Activated CD8-positive, alpha-beta T cell treated with anti-CD3 and anti-CD28 coated beads for 36 hours (primary cell): Measurements from ENCODE around the gene GLIPR2. TPM values are rescaled to one million over a fixed set of nuclear protein-coding genes. Genes with fewer than 3 reads are reported as not detected.

ENCODE experiments used
- ATAC-seq: fragments of 200-7000 bp; cut with Tn5 transposase; one replicate; pipeline ENCODE4 v1.10.0; 2021; ENCODE audit warnings: mild to moderate bottlenecking, moderate library complexity
- CTCF ChIA-PET: fragments of 350-600 bp; sonication (Branson Sonifier 250); formaldehyde crosslinking; loops from one replicate; lab custom pipeline; 2021; ENCODE audit warnings: antibody characterized with exemption; lab: Charles Lee
- POLR2A ChIA-PET: fragments of 350-600 bp; sonication (Branson Sonifier 250); formaldehyde crosslinking; loops from one replicate; lab custom pipeline; 2021; ENCODE audit warnings: antibody characterized with exemption; lab: Charles Lee
- DNase-seq: peaks from one replicate; pipeline ENCODE4 v3.0.0-alpha.2; 2020
- H3K27ac Mint-ChIP-seq: one replicate; pipeline ENCODE4 v1.8.0; 2021; ENCODE audit warnings: mild to moderate bottlenecking, mixed read lengths
- H3K27me3 Mint-ChIP-seq: one replicate; pipeline ENCODE4 v1.8.0; 2021; ENCODE audit warnings: mixed read lengths
- H3K36me3 Mint-ChIP-seq: one replicate; pipeline ENCODE4 v1.8.0; 2021; ENCODE audit warnings: low read depth, mixed read lengths
- H3K4me1 Mint-ChIP-seq: one replicate; pipeline ENCODE4 v1.8.0; 2021; ENCODE audit warnings: low read depth, mixed read lengths
- H3K4me3 Mint-ChIP-seq: one replicate; pipeline ENCODE4 v1.8.0; 2021; ENCODE audit warnings: mild to moderate bottlenecking, moderate library complexity, mixed read lengths
- H3K9me3 Mint-ChIP-seq: one replicate; pipeline ENCODE4 v1.8.0; 2021; ENCODE audit warnings: mixed read lengths
- intact Hi-C: fragments of 100-400 bp; cut with micrococcal nuclease; formaldehyde crosslinking; loops from one replicate; pipeline ENCODE4 v1.10.0; 2022
- total RNA-seq, 2 experiments: library from RNA; stranded (reverse); gene quantifications; one replicate each; pipeline ENCODE4 v1.2.3, GENCODE V29; 2021
- TF ChIP-seq, protein P1 (sequence below): fragments of 200-600 bp; IDR thresholded peaks from one replicate; pipeline ENCODE4 v1.8.0; 2022; ENCODE audit warnings: antibody characterized with exemption, mild to moderate bottlenecking

The GLIPR2 gene
- total RNA-seq, 2 experiments from 2014 or later: 12.2 to 13.6 TPM

DNA sequence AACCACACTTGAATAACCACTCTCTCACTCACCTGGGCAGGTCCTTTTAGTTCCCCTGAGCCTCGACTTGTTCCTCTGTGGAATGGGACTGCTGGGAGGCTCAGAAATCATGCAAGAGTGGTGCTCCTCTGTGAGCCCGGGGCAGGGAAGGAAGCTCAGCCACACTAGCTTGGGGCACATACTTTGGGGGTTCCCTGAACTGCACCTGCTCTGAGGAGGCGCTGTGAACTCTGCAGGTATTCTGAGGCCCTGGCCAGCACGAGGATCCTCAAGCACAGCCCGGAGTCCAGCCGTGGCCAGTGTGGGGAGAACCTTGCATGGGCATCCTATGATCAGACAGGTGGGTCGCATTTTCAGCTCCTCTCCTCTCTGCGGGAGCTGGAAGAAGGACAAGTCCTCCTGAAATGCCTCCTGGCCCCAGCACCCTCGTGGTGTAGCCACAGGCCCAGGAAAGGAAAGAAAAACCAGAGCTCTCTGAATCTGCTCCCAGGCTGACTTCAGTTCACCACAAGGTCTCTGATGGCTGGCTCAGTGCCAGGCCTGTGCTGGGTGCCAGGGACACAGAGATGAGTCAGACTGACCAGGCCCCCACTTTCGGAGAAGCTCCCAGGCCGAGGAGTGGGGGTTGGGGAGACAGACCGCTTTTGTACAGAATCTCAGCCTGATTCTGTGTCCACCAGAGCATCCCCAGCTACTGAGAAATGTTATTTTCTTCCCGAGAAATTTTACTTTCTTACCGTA is 11.9 kb downstream of the GLIPR2 start:
- peaks cover 88% of the 10 kb centered on the region for H3K4me1 Mint-ChIP-seq
- no peak overlapping the region for H3K4me3 Mint-ChIP-seq
- intact Hi-C loops: no loop called here
- peak; percentile 92 for DNase-seq
- peak; percentile 32 for ATAC-seq
- TF ChIP-seq, protein P1, sequence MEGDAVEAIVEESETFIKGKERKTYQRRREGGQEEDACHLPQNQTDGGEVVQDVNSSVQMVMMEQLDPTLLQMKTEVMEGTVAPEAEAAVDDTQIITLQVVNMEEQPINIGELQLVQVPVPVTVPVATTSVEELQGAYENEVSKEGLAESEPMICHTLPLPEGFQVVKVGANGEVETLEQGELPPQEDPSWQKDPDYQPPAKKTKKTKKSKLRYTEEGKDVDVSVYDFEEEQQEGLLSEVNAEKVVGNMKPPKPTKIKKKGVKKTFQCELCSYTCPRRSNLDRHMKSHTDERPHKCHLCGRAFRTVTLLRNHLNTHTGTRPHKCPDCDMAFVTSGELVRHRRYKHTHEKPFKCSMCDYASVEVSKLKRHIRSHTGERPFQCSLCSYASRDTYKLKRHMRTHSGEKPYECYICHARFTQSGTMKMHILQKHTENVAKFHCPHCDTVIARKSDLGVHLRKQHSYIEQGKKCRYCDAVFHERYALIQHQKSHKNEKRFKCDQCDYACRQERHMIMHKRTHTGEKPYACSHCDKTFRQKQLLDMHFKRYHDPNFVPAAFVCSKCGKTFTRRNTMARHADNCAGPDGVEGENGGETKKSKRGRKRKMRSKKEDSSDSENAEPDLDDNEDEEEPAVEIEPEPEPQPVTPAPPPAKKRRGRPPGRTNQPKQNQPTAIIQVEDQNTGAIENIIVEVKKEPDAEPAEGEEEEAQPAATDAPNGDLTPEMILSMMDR: no peak
- H3K9me3 Mint-ChIP-seq: peaks cover 13% of the 10 kb centered on the region
- H3K27ac Mint-ChIP-seq: peak overlapping the region; percentile 4
- H3K27me3 Mint-ChIP-seq: no peaks in the 10 kb centered on the region
- peaks cover 30% of the 10 kb centered on the region for H3K36me3 Mint-ChIP-seq
- ChIA-PET POLR2A (interaction anchor here (1.9 to 4.9 kb wide), 4 partner anchors 9 to 42 kb away, joined by 7 to 23 read pairs (median 16); partner anchors contain the start of genes CLTA and GLIPR2), CTCF (interaction anchor here (0.8 to 2.2 kb wide), 10 partner anchors 9 to 140 kb away, joined by 3 to 7 read pairs (median 6); no protein-coding TSS in a partner anchor)

DNA sequence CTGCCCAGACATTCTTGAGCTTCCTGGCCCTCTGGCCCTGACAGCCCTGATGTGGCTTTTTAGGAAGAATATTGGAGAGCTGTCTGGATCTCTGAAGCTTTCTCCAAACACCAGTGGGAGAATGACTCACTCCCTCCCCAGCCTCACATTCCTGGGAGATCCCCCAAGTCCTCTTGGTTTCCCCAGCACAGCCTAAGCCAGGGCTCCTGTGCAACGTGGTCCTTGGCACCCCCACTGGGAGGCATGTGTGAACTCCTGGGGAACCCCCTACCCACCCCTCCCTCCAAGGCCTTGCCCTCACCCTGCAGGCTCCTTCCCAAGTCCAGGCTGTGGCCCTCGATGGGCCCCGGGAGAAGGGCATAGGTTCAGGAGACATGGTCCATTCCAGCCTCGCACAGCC is 12.7 kb downstream of the GLIPR2 start:
- peaks cover 31% of the 10 kb centered on the region for H3K36me3 Mint-ChIP-seq
- CTCF ChIA-PET: interaction anchor here (0.8 to 2.2 kb wide), 10 partner anchors 9 to 140 kb away, joined by 3 to 7 read pairs (median 6); no protein-coding TSS in a partner anchor
- H3K27ac Mint-ChIP-seq: no peak overlapping the region
- no peaks in the 10 kb centered on the region for H3K27me3 Mint-ChIP-seq
- peaks cover 13% of the 10 kb centered on the region for H3K9me3 Mint-ChIP-seq
- no peak for DNase-seq
- TF ChIP-seq, protein P1: no peak
- intact Hi-C loops: no loop called here
- POLR2A ChIA-PET: interaction anchor here (0.7 to 4.9 kb wide), 6 partner anchors 10 to 84 kb away, joined by 3 to 23 read pairs (median 8); partner anchors contain the start of genes CLTA and GLIPR2
- peaks cover 83% of the 10 kb centered on the region for H3K4me1 Mint-ChIP-seq
- H3K4me3 Mint-ChIP-seq: no peak overlapping the region
- no peak for ATAC-seq

DNA sequence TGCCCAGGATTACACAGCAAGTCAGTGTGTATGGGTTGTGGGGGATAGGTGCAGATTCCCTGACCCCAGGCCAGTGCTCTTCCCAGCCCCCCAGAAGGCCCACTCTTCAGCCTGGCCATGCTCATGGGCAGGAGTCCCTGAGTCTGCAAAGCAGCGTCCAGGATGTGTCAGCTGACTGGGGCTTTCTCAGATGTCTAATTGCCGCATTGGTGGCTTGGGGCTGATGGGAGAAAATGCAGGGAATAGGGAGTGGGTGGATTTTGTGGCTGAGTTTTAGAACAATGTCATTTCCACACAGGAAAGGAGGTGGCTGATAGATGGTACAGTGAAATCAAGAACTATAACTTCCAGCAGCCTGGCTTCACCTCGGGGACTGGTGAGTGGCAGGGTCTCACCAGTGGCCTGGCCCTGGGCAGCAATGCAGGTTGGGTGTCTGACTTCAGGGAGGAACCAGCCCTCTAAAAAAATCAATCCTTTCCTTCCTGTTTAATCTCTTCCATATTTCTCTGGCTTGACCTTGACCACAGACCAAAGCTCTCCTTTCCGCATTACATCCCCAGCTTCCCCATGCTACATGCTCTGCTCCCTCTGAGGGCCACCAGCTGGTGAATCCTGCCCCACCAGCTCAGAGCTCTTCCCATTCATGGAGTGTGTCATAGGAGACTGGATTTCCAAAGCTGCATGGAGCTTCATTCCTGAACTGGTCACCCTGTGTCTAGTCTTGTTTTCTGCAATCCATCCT is 14.2 kb downstream of the GLIPR2 start:
- H3K27me3 Mint-ChIP-seq: no peaks in the 10 kb centered on the region
- ChIA-PET POLR2A (interaction anchor here (0.7 to 4.9 kb wide), 6 partner anchors 8 to 122 kb away, joined by 3 to 25 read pairs (median 5); partner anchors contain the start of genes CLTA and GLIPR2), CTCF (interaction anchor here (1.0 to 2.1 kb wide), 6 partner anchors 11 to 48 kb away, joined by 3 to 16 read pairs (median 6); partner anchors contain the start of gene GLIPR2)
- ATAC-seq: no peak
- peak overlapping the region; percentile 61 for H3K4me3 Mint-ChIP-seq
- peak overlapping the region; percentile 89 for H3K27ac Mint-ChIP-seq
- intact Hi-C loops: no loop called here
- no peak for DNase-seq
- peaks cover 7% of the 10 kb centered on the region for H3K9me3 Mint-ChIP-seq
- peaks cover 70% of the 10 kb centered on the region for H3K4me1 Mint-ChIP-seq
- TF ChIP-seq, protein P1: no peak
- peaks cover 21% of the 10 kb centered on the region for H3K36me3 Mint-ChIP-seq

DNA sequence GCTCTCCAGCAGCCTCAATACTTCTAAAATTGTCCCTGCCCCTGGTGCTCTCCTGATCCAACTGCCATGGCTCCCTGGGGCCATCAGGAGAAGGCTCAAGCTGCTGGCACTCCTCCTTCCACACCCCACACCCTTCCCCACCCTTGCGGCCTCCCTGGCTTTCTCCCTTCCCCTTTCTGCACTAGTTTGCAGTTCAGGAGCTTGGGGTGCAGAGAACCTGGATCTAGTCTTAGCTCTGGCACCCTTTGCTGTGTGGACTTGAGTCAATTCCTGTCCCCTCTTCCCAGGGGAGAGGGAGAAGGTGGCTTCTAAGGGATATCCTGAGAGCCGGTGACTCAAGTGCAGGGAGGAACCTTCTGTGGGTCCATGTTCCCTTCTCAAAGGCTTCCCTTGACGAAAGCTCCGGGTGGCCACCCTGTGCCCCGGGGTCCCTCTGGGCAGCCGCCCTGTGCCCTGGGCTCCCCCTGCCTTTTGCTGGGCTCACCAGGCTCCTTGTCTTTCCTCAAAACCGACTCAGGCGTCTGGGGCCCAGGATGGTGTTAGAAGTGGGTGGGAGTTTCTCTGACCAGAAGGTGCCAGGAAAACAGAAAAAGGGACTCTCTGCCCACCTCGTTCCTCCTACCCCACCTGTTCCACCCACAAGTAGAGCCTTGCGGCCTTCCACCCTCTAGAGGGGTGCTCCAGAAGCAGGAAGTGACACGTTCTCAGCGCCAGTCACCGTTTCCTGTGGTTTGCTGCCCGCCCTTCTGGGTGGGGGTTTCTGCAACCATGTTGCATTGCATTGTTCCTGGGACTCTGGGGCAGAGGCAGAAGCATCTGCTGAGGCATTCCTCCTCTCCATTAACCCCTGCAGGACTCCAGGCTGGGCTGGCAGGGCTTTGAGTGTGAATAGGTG is 15.0 kb downstream of the GLIPR2 start:
- H3K4me1 Mint-ChIP-seq: peaks cover 64% of the 10 kb centered on the region
- H3K9me3 Mint-ChIP-seq: no peaks in the 10 kb centered on the region
- POLR2A ChIA-PET: interaction anchor here (0.7 to 4.9 kb wide), 7 partner anchors 9 to 123 kb away, joined by 3 to 25 read pairs (median 3); partner anchors contain the start of genes CLTA and GLIPR2
- DNase-seq: peak; percentile 95
- intact Hi-C loops: no loop called here
- peak; percentile 93 for ATAC-seq
- H3K4me3 Mint-ChIP-seq: peak overlapping the region; percentile 61
- TF ChIP-seq, protein P1: no peak
- CTCF ChIA-PET: interaction anchor here (1.0 to 2.1 kb wide), 9 partner anchors 11 to 143 kb away, joined by 3 to 16 read pairs (median 4); partner anchors contain the start of genes CLTA and GLIPR2
- H3K27me3 Mint-ChIP-seq: no peaks in the 10 kb centered on the region
- peak overlapping the region; percentile 89 for H3K27ac Mint-ChIP-seq
- peaks cover 17% of the 10 kb centered on the region for H3K36me3 Mint-ChIP-seq
